ENCODE results near the gene GCLM. TPM values are rescaled to one million over a fixed set of nuclear protein-coding genes. Genes with fewer than 3 reads are reported as not detected.
"Not testable (repeated sequence)": the region's sequence is repeated elsewhere in the genome, so short reads cannot be mapped to it uniquely, and the experiment has no call there.

GCLM gene
- total RNA-seq, 1 experiment from 2014 or later, result 20.9 TPM

DNA sequence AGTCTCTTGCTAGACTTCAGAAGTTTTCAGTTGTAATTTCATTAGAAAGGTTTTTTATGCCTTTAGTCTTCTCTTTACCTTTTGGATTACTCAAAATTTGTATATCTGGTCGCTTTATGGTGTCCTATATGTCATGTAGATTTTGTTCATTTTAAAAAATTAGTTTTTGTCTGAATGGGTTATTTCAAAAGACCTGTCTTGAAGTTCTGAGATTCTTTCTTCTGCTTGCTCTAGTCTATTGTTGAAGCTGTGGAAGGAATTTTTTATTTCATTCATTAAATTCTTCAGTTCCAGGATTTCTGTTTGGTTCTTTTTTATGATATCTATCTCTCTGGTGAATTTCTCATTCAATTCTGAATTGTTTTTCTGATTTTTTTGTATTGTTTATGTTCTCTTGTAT lies 46.5 kb upstream of the GCLM start:
- intact Hi-C loops (cut with micrococcal nuclease; ENCODE audit: unreplicated experiment), result no loop called here
- H3K27ac Mint-ChIP-seq (ENCODE audit: unreplicated experiment), result no peak overlapping the region
- H3K9me3 Mint-ChIP-seq (ENCODE audit: low read depth, unreplicated experiment), result peaks cover 16% of the 10 kb centered on the region

DNA sequence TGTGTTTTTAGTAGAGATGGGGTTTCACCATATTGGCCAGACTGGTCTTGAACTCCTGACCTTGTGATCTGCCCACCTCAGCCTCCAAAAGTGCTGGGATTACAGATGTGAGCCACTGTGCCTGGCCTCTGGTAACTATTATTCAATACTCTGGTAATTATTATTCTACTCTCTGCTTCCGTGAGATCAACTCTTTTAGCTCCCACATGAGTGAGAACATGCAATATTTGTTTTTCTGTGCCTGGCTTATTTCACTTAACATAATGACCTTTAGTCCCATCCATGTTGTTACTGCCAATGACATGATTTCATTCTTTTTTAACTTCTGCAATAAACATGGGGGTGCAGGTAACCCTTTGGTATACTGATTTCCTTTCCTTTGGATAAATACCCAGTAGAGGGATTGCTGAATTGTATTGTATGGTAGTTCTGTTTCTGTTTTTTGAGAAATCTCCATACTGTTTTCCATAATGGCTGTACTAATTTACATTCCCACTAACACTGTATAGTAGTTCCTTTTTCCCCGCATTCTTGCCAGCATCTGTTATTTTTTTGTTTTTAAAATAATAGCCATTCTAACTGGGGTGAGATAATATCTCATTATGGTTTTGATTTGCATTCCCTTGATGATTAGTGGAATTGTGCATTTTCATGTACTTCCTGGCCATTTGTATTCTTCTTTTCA lies 37.9 kb upstream of the GCLM start:
- peaks cover 30% of the 10 kb centered on the region for H3K27me3 Mint-ChIP-seq (ENCODE audit: unreplicated experiment)
- BruUV-seq (replicated peaks); DNase-seq; H3K27ac Mint-ChIP-seq (ENCODE audit: unreplicated experiment); H3K36me3 Mint-ChIP-seq (ENCODE audit: insufficient read depth, unreplicated experiment); intact Hi-C loops (cut with micrococcal nuclease; ENCODE audit: unreplicated experiment); H3K9me3 Mint-ChIP-seq (ENCODE audit: low read depth, unreplicated experiment); CTCF ChIA-PET; H3K4me3 Mint-ChIP-seq (ENCODE audit: low read depth, unreplicated experiment); H3K4me1 Mint-ChIP-seq (ENCODE audit: low read depth, unreplicated experiment): not testable (repeated sequence)

More for the DNA sequence above, 46.5 kb upstream of the GCLM start:
- H3K4me3 Mint-ChIP-seq (ENCODE audit: low read depth, unreplicated experiment), result no peak overlapping the region
- H3K4me1 Mint-ChIP-seq (ENCODE audit: low read depth, unreplicated experiment), result peaks cover 11% of the 10 kb centered on the region
- BruUV-seq (replicated peaks), result no TSS peak
- TF ChIP-seq, protein P1, sequence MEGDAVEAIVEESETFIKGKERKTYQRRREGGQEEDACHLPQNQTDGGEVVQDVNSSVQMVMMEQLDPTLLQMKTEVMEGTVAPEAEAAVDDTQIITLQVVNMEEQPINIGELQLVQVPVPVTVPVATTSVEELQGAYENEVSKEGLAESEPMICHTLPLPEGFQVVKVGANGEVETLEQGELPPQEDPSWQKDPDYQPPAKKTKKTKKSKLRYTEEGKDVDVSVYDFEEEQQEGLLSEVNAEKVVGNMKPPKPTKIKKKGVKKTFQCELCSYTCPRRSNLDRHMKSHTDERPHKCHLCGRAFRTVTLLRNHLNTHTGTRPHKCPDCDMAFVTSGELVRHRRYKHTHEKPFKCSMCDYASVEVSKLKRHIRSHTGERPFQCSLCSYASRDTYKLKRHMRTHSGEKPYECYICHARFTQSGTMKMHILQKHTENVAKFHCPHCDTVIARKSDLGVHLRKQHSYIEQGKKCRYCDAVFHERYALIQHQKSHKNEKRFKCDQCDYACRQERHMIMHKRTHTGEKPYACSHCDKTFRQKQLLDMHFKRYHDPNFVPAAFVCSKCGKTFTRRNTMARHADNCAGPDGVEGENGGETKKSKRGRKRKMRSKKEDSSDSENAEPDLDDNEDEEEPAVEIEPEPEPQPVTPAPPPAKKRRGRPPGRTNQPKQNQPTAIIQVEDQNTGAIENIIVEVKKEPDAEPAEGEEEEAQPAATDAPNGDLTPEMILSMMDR (IDR thresholded peaks at IDR 0.05; ENCODE audit: unreplicated experiment), result no peak
- H3K27me3 Mint-ChIP-seq (ENCODE audit: unreplicated experiment), result peaks cover 8% of the 10 kb centered on the region
- no peak for DNase-seq
- H3K36me3 Mint-ChIP-seq (ENCODE audit: insufficient read depth, unreplicated experiment), result no peaks in the 10 kb centered on the region
- CTCF ChIA-PET, result no interaction called here

DNA sequence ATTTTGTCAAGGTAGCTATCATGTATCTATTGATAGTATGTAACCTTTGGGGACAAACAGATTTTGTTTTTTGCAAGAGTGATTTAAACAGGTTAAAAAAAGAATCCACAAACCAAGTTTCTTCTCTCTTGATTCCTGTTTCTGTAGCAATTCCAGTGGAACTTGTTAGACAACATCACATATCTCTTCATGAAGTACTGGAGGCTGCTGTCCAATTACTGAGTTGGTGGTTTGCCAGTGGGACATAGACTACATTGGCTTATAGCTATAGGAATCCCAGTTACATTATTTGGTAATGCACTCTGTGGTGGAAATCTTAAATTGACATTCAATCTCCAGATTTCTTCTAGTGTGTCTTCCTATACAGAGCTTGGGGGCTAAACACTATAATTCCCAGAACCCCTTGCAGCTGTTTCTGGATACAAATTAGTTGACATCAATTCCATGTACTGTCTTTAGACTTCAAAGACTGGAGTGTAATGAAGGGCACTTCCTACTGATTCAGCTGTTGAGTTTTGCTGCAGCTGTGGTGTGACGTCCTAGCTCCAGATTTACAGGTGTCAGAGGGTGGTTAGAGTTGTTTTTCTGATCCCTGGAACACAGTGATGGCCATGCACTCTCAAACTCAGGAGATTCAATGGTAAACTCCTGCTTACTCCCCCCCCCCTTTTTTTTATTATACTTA lies 29.4 kb upstream of the GCLM start:
- Mint-ChIP-seq H3K4me1 (ENCODE audit: low read depth, unreplicated experiment) (no peaks in the 10 kb centered on the region), H3K9me3 (ENCODE audit: low read depth, unreplicated experiment) (no peaks in the 10 kb centered on the region), H3K36me3 (ENCODE audit: insufficient read depth, unreplicated experiment) (no peaks in the 10 kb centered on the region), H3K27ac (ENCODE audit: unreplicated experiment) (no peak overlapping the region), H3K27me3 (ENCODE audit: unreplicated experiment) (no peaks in the 10 kb centered on the region), H3K4me3 (ENCODE audit: low read depth, unreplicated experiment) (no peak overlapping the region)
- no peak for DNase-seq
- TF ChIP-seq, protein P1 (IDR thresholded peaks at IDR 0.05; ENCODE audit: unreplicated experiment), result no peak
- no TSS peak for BruUV-seq (replicated peaks)
- intact Hi-C loops (cut with micrococcal nuclease; ENCODE audit: unreplicated experiment), result no loop called here
- CTCF ChIA-PET, result interaction anchor here (0.6 kb wide), 1 partner anchor 408 kb away, joined by 3 read pairs; no protein-coding TSS in a partner anchor

DNA sequence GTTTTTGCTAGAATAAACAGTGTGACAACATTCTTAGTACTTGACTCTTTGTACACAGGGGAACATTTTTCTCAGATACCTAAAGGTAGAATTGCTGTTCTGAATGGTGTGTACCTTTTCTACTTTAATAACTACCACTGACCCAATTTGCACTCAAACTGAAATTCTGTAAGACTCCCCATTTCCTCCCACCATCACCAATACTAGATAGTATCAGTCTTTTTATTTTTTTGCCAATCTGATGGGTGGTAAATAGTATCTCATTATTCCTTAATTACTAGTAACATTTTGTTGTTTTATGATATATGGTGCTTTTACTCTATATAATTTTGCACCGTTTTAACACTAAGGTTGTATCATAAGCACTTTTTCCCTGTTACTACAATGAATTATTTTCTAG lies 28.8 kb upstream of the GCLM start:
- CTCF ChIA-PET, result interaction anchor here (0.6 kb wide), 1 partner anchor 409 kb away, joined by 3 read pairs; no protein-coding TSS in a partner anchor
- no peak overlapping the region for H3K4me3 Mint-ChIP-seq (ENCODE audit: low read depth, unreplicated experiment)
- H3K27ac Mint-ChIP-seq (ENCODE audit: unreplicated experiment), result no peak overlapping the region
- no TSS peak for BruUV-seq (replicated peaks)
- no peak for DNase-seq
- no peaks in the 10 kb centered on the region for H3K36me3 Mint-ChIP-seq (ENCODE audit: insufficient read depth, unreplicated experiment)
- intact Hi-C loops (cut with micrococcal nuclease; ENCODE audit: unreplicated experiment), result no loop called here
- H3K4me1 Mint-ChIP-seq (ENCODE audit: low read depth, unreplicated experiment), result no peaks in the 10 kb centered on the region
- no peaks in the 10 kb centered on the region for H3K9me3 Mint-ChIP-seq (ENCODE audit: low read depth, unreplicated experiment)
- TF ChIP-seq, protein P1 (IDR thresholded peaks at IDR 0.05; ENCODE audit: unreplicated experiment), result no peak
- H3K27me3 Mint-ChIP-seq (ENCODE audit: unreplicated experiment), result no peaks in the 10 kb centered on the region

DNA sequence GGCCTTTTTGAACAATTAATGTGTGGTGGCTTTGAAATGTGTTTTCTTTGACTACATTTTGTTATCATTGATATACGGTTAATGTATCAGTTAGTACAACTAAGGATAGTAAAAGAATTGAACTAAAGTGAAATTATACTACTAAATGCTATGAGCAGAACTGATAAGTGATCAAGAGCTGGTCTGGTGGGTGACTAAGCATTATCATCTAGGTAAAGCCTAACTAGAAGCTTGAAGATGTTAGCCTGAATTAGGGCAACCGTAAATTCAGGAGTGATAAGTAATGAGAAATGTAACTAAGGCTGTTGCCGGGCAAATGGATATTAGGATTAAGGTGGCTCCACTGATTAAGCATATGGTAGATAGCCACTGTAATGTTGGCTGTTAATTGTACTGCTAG lies 16.0 kb upstream of the GCLM start:
- Mint-ChIP-seq H3K9me3 (ENCODE audit: low read depth, unreplicated experiment) (no peaks in the 10 kb centered on the region), H3K27me3 (ENCODE audit: unreplicated experiment) (no peaks in the 10 kb centered on the region), H3K27ac (ENCODE audit: unreplicated experiment) (no peak overlapping the region), H3K4me3 (ENCODE audit: low read depth, unreplicated experiment) (no peak overlapping the region), H3K36me3 (ENCODE audit: insufficient read depth, unreplicated experiment) (no peaks in the 10 kb centered on the region), H3K4me1 (ENCODE audit: low read depth, unreplicated experiment) (no peaks in the 10 kb centered on the region)
- no peak for DNase-seq
- intact Hi-C loops (cut with micrococcal nuclease; ENCODE audit: unreplicated experiment), result no loop called here
- CTCF ChIA-PET, result no interaction called here
- BruUV-seq (replicated peaks), result no TSS peak
- TF ChIP-seq, protein P1 (IDR thresholded peaks at IDR 0.05; ENCODE audit: unreplicated experiment), result no peak
